ENCODE data around the gene GTF2I. TPM values are rescaled to one million over a fixed set of nuclear protein-coding genes. Genes with fewer than 3 reads are reported as not detected.
"Not testable (repeated sequence)": the region's sequence is repeated elsewhere in the genome, so short reads cannot be mapped to it uniquely, and the experiment has no call there.

The GTF2I gene
- total RNA-seq, 1 donor from 2014 or later, result 214 TPM

GRCh38 chr7:74770062-74770461, 112.5 kb downstream of the GTF2I start:
- H3K27me3 ChIP-seq (ENCODE audit: low read depth); H3K36me3 ChIP-seq; H3K9me3 ChIP-seq; H3K27ac ChIP-seq; intact Hi-C loops (cut with DNase I); DNase-seq; H3K4me3 ChIP-seq; ATAC-seq; H3K4me1 ChIP-seq: not testable (repeated sequence)

- H3K36me3 ChIP-seq; ATAC-seq; intact Hi-C loops (cut with DNase I); H3K27me3 ChIP-seq (ENCODE audit: low read depth); H3K9me3 ChIP-seq; H3K27ac ChIP-seq; H3K4me3 ChIP-seq; DNase-seq; H3K4me1 ChIP-seq: not testable (repeated sequence)
These were observed 114.6 kb downstream of the GTF2I start for GRCh38 chr7:74772093-74772492.

GRCh38 chr7:74773760-74774750, 116.5 kb downstream of the GTF2I start, which contains the start of gene NCF1:
NCF1 (plus strand) TSS chr7:74774011; CDS start chr7:74774032, 21 bp downstream.
- H3K4me3 ChIP-seq; H3K9me3 ChIP-seq; H3K4me1 ChIP-seq; H3K36me3 ChIP-seq; DNase-seq; intact Hi-C loops (cut with DNase I); H3K27ac ChIP-seq; H3K27me3 ChIP-seq (ENCODE audit: low read depth): not testable (repeated sequence)
- peak; percentile 85 to 91 for ATAC-seq

GRCh38 chr7:74775111-74775510, 117.6 kb downstream of the GTF2I start:
- ATAC-seq, result peak in 1 of 2 donors; percentile 16
- DNase-seq; H3K36me3 ChIP-seq; H3K27ac ChIP-seq; H3K27me3 ChIP-seq (ENCODE audit: low read depth); H3K4me1 ChIP-seq; H3K4me3 ChIP-seq; H3K9me3 ChIP-seq; intact Hi-C loops (cut with DNase I): not testable (repeated sequence)

- intact Hi-C loops (cut with DNase I); H3K27me3 ChIP-seq (ENCODE audit: low read depth): not testable (repeated sequence)
These were observed 121.5 kb downstream of the GTF2I start for GRCh38 chr7:74779053-74779452.

GRCh38 chr7:74781746-74782145, 124.2 kb downstream of the GTF2I start:
- H3K9me3 ChIP-seq; H3K27me3 ChIP-seq (ENCODE audit: low read depth); H3K27ac ChIP-seq; intact Hi-C loops (cut with DNase I); DNase-seq; H3K4me3 ChIP-seq; H3K36me3 ChIP-seq; H3K4me1 ChIP-seq: not testable (repeated sequence)
- peak; percentile 57 to 65 for ATAC-seq

More at GRCh38 chr7:74779053-74779452, 121.5 kb downstream of the GTF2I start:
- H3K4me1 ChIP-seq, DNase-seq, H3K36me3 ChIP-seq, ATAC-seq, H3K27ac ChIP-seq, H3K9me3 ChIP-seq, H3K4me3 ChIP-seq: not testable (repeated sequence)

- H3K4me3 ChIP-seq; H3K27me3 ChIP-seq (ENCODE audit: low read depth); intact Hi-C loops (cut with DNase I); H3K27ac ChIP-seq; DNase-seq; H3K9me3 ChIP-seq; H3K4me1 ChIP-seq; ATAC-seq; H3K36me3 ChIP-seq: not testable (repeated sequence)
These were observed 126.1 kb downstream of the GTF2I start for GRCh38 chr7:74783595-74783994.

GRCh38 chr7:74788369-74789150, 131.0 kb downstream of the GTF2I start:
- H3K9me3 ChIP-seq; intact Hi-C loops (cut with DNase I); H3K36me3 ChIP-seq; H3K27me3 ChIP-seq (ENCODE audit: low read depth); H3K27ac ChIP-seq; H3K4me1 ChIP-seq: not testable (repeated sequence)
- peak overlapping the region; percentile 31 for H3K4me3 ChIP-seq
- DNase-seq (peak; percentile 96), ATAC-seq (peak; percentile 96 to 98)

- intact Hi-C loops (cut with DNase I); H3K27ac ChIP-seq; H3K36me3 ChIP-seq; H3K4me1 ChIP-seq; H3K9me3 ChIP-seq; H3K4me3 ChIP-seq; DNase-seq; H3K27me3 ChIP-seq (ENCODE audit: low read depth): not testable (repeated sequence)
- ATAC-seq, result peak; percentile 57 to 68
These were observed 131.8 kb downstream of the GTF2I start for GRCh38 chr7:74789200-74789736.

- ATAC-seq; H3K27ac ChIP-seq; intact Hi-C loops (cut with DNase I); DNase-seq; H3K9me3 ChIP-seq; H3K27me3 ChIP-seq (ENCODE audit: low read depth); H3K4me1 ChIP-seq; H3K4me3 ChIP-seq; H3K36me3 ChIP-seq: not testable (repeated sequence)
These were observed 140.5 kb downstream of the GTF2I start for GRCh38 chr7:74797848-74798622.

GRCh38 chr7:74798644-74799043, 141.1 kb downstream of the GTF2I start:
- DNase-seq; H3K4me1 ChIP-seq; H3K4me3 ChIP-seq; H3K27me3 ChIP-seq (ENCODE audit: low read depth); intact Hi-C loops (cut with DNase I); H3K36me3 ChIP-seq; ATAC-seq; H3K9me3 ChIP-seq; H3K27ac ChIP-seq: not testable (repeated sequence)
